GM23338 (cell line): ENCODE measurements around the gene ZNF844. TPM values are rescaled to one million over a fixed set of nuclear protein-coding genes. Genes with fewer than 3 reads are reported as not detected.

ENCODE experiments used
- ATAC-seq: fragments of 200-7000 bp; cut with Tn5 transposase; 3 replicates; pipeline ENCODE4 v1.9.1; 2020
- DNase-seq: peaks from one replicate; pipeline ENCODE4 v3.0.0-alpha.2; 2015; ENCODE audit warnings: low spot score
- H2AFZ ChIP-seq: fragments of 200-600 bp; sonication (generic); 2 replicates; pipeline ENCODE4 v1.8.0; 2016; ENCODE audit warnings: antibody characterized with exemption, mild to moderate bottlenecking, moderate library complexity
- H3F3A ChIP-seq: fragments of 200-600 bp; sonication (generic); replicated peaks from 2 replicates; pipeline ENCODE4 v1.8.0; 2017; ENCODE audit warnings: antibody characterized with exemption, mixed run types, low read depth
- H3K27ac ChIP-seq: fragments of 200-600 bp; sonication (generic); 2 replicates; pipeline ENCODE4 v1.6.1; 2016; ENCODE audit warnings: low read depth
- H3K27me3 ChIP-seq: fragments of 200-600 bp; sonication (generic); 2 replicates; pipeline ENCODE4 v1.8.0; 2016; ENCODE audit warnings: mild to moderate bottlenecking, mixed run types, moderate library complexity; ENCODE audit not compliant: insufficient read depth
- H3K36me3 ChIP-seq: fragments of 200-600 bp; sonication (generic); 2 replicates; pipeline ENCODE4 v1.8.0; 2016; ENCODE audit warnings: mild to moderate bottlenecking; ENCODE audit not compliant: insufficient read depth
- H3K4me1 ChIP-seq: fragments of 200-600 bp; sonication (generic); 2 replicates; pipeline ENCODE4 v1.8.0; 2016; ENCODE audit warnings: mild to moderate bottlenecking, moderate library complexity; ENCODE audit not compliant: insufficient read depth
- H3K4me2 ChIP-seq: fragments of 200-600 bp; sonication (generic); 2 replicates; pipeline ENCODE4 v1.7.1; 2017; ENCODE audit warnings: mixed run types
- H3K4me3 ChIP-seq: fragments of 200-600 bp; sonication (generic); 2 replicates; pipeline ENCODE4 v1.6.1; 2016; ENCODE audit warnings: mixed run types
- H3K79me2 ChIP-seq: fragments of 200-600 bp; sonication (generic); replicated peaks from 2 replicates; pipeline ENCODE4 v1.8.0; 2017; ENCODE audit warnings: mild to moderate bottlenecking; ENCODE audit not compliant: insufficient read depth
- H3K9me2 ChIP-seq: fragments of 200-600 bp; sonication (generic); 2 replicates; pipeline ENCODE4 v1.8.0; 2017; ENCODE audit not compliant: insufficient read depth
- H4K20me1 ChIP-seq: fragments of 200-600 bp; sonication (generic); replicated peaks from 2 replicates; pipeline ENCODE4 v1.8.0; 2017; ENCODE audit warnings: mild to moderate bottlenecking; ENCODE audit not compliant: insufficient read depth
- H3K27ac Mint-ChIP-seq: 2 replicates; pipeline ENCODE4 v1.8.0; 2020; ENCODE audit warnings: inconsistent platforms, mild to moderate bottlenecking, moderate library complexity, mixed read lengths
- H3K27me3 Mint-ChIP-seq: 3 replicates; pipeline ENCODE4 v1.8.0; 2022; ENCODE audit warnings: low read depth, mild to moderate bottlenecking, moderate library complexity, mixed read lengths, inconsistent platforms; ENCODE audit not compliant: insufficient read depth, poor library complexity
- H3K36me3 Mint-ChIP-seq: 3 replicates; pipeline ENCODE4 v1.8.0; 2021; ENCODE audit warnings: low read depth, mild to moderate bottlenecking, inconsistent platforms, moderate library complexity, mixed read lengths
- H3K4me1 Mint-ChIP-seq: 3 replicates; pipeline ENCODE4 v1.8.0; 2020; ENCODE audit warnings: mild to moderate bottlenecking, inconsistent platforms, mixed read lengths
- H3K4me3 Mint-ChIP-seq: 3 replicates; pipeline ENCODE4 v1.8.0; 2021; ENCODE audit warnings: moderate library complexity, mild to moderate bottlenecking, inconsistent platforms, mixed read lengths
- H3K9me3 Mint-ChIP-seq: 3 replicates; pipeline ENCODE4 v1.8.0; 2020; ENCODE audit warnings: moderate library complexity, mild to moderate bottlenecking, inconsistent platforms, mixed read lengths
- CREB1 ChIP-seq: fragments of 250-450 bp; sonication (Bioruptor Pico); IDR thresholded peaks from 2 replicates; pipeline ENCODE4 v1.5.0; 2020; ENCODE audit warnings: low read depth, mild to moderate bottlenecking, moderate library complexity
- CTCF ChIP-seq, 2 experiments: fragments of 200-600 bp in 1 of 2; sonication (generic) in 1 of 2; conservative IDR thresholded peaks; 2 replicates each; pipeline versions ENCODE4 v1.5.1 to v1.6.1; 2016 to 2017; ENCODE audit warnings: antibody characterized with exemption in 2 of 2, low read depth in 2 of 2, mild to moderate bottlenecking in 2 of 2, moderate library complexity in 1 of 2
- EZH2 ChIP-seq: fragments of 200-600 bp; sonication (generic); IDR thresholded peaks from one replicate; pipeline ENCODE4 v1.8.0; 2017; ENCODE audit warnings: antibody characterized with exemption, mild to moderate bottlenecking, low read depth; ENCODE audit not compliant: unreplicated experiment
- JUNB ChIP-seq: IDR thresholded peaks from one replicate; pipeline ENCODE4 v1.6.1; 2016; ENCODE audit warnings: antibody characterized with exemption; ENCODE audit not compliant: unreplicated experiment
- NANOG ChIP-seq: IDR thresholded peaks from 2 replicates; pipeline ENCODE4 v1.6.1; 2016; ENCODE audit warnings: antibody characterized with exemption, borderline replicate concordance
- POLR2AphosphoS5 ChIP-seq: IDR thresholded peaks from 2 replicates; pipeline ENCODE4 v1.6.1; 2016; ENCODE audit warnings: antibody characterized with exemption, low read depth
- REST ChIP-seq: IDR thresholded peaks from one replicate; pipeline ENCODE4 v1.6.1; 2018; ENCODE audit warnings: antibody characterized with exemption; ENCODE audit not compliant: unreplicated experiment
- STAT1 ChIP-seq: IDR thresholded peaks from one replicate; pipeline ENCODE4 v1.6.1; 2016; ENCODE audit warnings: antibody characterized with exemption; ENCODE audit not compliant: unreplicated experiment
- ZNF114 ChIP-seq: fragments of 250-450 bp; sonication (Bioruptor Pico); IDR thresholded peaks from 2 replicates; pipeline ENCODE4 v1.5.0; 2020; ENCODE audit warnings: mild to moderate bottlenecking, moderate library complexity
- polyA plus RNA-seq: library from polyadenylated mRNA; unstranded; fragments of >200 nt; fragmentation: Nextera tagmentation; extraction: Ambion mirVana; gene quantifications from 2 replicates; pipeline ENCODE4 v1.2.1, GENCODE V29; 2016
- total RNA-seq: library from RNA; depleted of rRNA; stranded (reverse); fragments of >200 nt; shearing (Covaris generic); gene quantifications from 2 replicates; pipeline ENCODE4 v1.2.3, GENCODE V29; 2014

ZNF844 gene
- total and polyA plus RNA-seq, 2 experiments from 2014 or later = 2.1 to 10.5 TPM

DNA sequence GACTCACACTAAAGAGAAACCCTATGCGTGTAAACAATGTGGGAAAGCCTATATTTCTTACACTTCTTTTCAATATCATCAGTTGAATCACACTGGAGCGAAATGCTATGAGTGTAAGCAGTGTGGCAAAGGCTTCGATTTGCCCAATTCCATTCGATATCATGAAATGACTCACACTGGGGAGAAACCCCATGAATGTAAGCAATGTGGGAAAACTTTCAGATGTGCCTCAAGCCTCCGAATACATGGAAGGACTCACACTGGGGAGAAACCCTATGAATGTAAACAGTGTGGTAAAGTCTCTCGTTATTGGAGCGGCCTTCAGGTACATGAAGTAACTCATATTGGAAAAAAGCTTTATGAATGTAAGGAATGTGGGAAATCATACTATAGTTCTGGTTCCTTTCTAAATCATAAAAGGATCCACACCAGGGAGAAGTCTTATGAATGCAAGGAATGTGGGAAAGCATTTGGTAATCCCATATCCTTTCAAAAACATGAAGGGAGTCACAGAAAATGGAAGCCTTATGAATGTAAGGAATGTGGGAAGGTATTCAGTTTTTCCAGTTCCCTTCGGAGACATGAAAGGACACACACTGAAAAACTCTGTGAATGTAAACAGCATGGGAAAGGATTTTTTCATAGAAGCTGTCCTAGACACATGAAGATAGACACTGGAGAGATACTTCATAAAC is 47.6 kb downstream of the ZNF844 start:
- Histone ChIP-seq H3K79me2 (peaks cover 30% of the 10 kb centered on the region), H3K27ac (peak overlapping the region; percentile 74), H3K9me2 (peaks cover 6% of the 10 kb centered on the region; the same call in 1 of the 2 replicates), H3K4me2 (no peak overlapping the region), H2AFZ (no peak overlapping the region), H4K20me1 (no peaks in the 10 kb centered on the region), H3K27me3 (no peaks in the 10 kb centered on the region), H3K4me3 (peak overlapping the region; percentile 27; the same call in 1 of the 2 replicates), H3K36me3 (peaks cover 62% of the 10 kb centered on the region), H3K4me1 (no peaks in the 10 kb centered on the region), H3F3A (peaks cover 8% of the 10 kb centered on the region; the same call in 1 of the 2 replicates)
- TF ChIP-seq JUNB (no peak), CTCF (conservative IDR thresholded peaks at IDR 0.05; ENCODE audit: low read depth in 2 of 2) (no peak), REST (no peak), POLR2AphosphoS5 (no peak), EZH2 (no peak), NANOG (no peak), CREB1 (no peak)
- no peak overlapping the region for H3K4me3 Mint-ChIP-seq
- H3K27ac Mint-ChIP-seq = no peak overlapping the region
- no peaks in the 10 kb centered on the region for H3K4me1 Mint-ChIP-seq
- peaks cover 85% of the 10 kb centered on the region for H3K9me3 Mint-ChIP-seq
- no peak for ATAC-seq
- H3K27me3 Mint-ChIP-seq = no peaks in the 10 kb centered on the region
- peak; percentile 53 for DNase-seq
- peaks cover 33% of the 10 kb centered on the region; the same call in 2 of the 3 replicates for H3K36me3 Mint-ChIP-seq

DNA sequence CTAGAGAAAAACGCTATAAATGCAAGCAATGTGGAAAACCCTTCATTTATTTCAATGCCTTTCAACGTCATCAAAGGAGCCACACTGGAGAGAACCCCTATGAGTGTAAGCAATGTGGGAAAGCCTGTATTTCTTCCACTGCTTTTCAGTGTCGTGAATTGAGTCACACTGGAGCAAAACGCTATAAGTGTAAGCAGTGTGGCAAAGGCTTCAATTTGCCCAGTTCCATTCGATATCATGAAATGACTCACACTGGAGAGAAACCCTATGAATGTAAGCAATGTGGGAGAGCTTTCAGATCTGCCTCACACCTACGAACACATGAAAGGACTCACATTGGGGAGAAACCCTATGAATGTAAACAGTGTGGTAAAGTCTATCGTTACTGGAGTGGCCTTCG is 48.2 kb downstream of the ZNF844 start:
- no peak for ATAC-seq
- TF ChIP-seq CREB1 (no peak), ZNF114 (CRISPR knock-in tag) (no peak), POLR2AphosphoS5 (no peak), NANOG (no peak), JUNB (no peak), STAT1 (no peak)

More for the DNA sequence above, 48.2 kb downstream of the ZNF844 start:
- peaks cover 8% of the 10 kb centered on the region; the same call in 1 of the 2 replicates for H3F3A ChIP-seq
- peaks cover 62% of the 10 kb centered on the region for H3K36me3 ChIP-seq
- peaks cover 33% of the 10 kb centered on the region; the same call in 2 of the 3 replicates for H3K36me3 Mint-ChIP-seq
- DNase-seq = no peak
- H3K79me2 ChIP-seq = peaks cover 25% of the 10 kb centered on the region
- H3K27me3 Mint-ChIP-seq = no peaks in the 10 kb centered on the region
- H3K4me2 ChIP-seq = no peak overlapping the region
- no peak overlapping the region for H2AFZ ChIP-seq
- peak overlapping the region; percentile 63; the same call in 1 of the 2 replicates for H3K27ac ChIP-seq
- H3K4me3 ChIP-seq = peak overlapping the region; percentile 8; the same call in 1 of the 2 replicates
- H3K4me1 Mint-ChIP-seq = no peaks in the 10 kb centered on the region
- H3K4me1 ChIP-seq = no peaks in the 10 kb centered on the region
- H3K9me3 Mint-ChIP-seq = peaks cover 87% of the 10 kb centered on the region
- no peaks in the 10 kb centered on the region for H3K27me3 ChIP-seq
- no peak overlapping the region for H3K4me3 Mint-ChIP-seq
- no peak overlapping the region for H3K27ac Mint-ChIP-seq
- H3K9me2 ChIP-seq = peaks cover 6% of the 10 kb centered on the region; the same call in 1 of the 2 replicates
- H4K20me1 ChIP-seq = no peaks in the 10 kb centered on the region
